ENCODE results near the gene TSC22D2. TPM values are rescaled to one million over a fixed set of nuclear protein-coding genes. Genes with fewer than 3 reads are reported as not detected.

Gene TSC22D2
- total RNA-seq, 1 experiment from 2014 or later, result 20.0 TPM

DNA sequence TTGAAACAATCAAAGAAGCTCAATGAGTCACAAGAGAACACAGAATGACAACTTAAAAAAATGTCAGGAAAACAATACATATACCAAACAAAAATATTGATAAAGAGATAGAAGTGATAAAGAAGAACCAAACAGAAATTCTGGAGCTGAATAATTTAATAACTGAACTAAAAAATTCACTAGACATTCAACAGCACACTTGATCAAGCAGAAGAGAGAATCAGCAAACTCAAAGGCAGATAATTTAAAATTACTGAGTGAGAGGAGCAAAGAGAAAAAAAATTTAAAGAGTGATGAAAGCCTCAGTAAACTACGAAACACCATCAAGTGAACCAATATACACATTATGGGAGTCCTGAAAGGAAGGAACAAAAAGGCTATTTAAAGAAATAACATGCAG lies 76.3 kb downstream of the TSC22D2 start (continued):
- TF ChIP-seq, protein P1, sequence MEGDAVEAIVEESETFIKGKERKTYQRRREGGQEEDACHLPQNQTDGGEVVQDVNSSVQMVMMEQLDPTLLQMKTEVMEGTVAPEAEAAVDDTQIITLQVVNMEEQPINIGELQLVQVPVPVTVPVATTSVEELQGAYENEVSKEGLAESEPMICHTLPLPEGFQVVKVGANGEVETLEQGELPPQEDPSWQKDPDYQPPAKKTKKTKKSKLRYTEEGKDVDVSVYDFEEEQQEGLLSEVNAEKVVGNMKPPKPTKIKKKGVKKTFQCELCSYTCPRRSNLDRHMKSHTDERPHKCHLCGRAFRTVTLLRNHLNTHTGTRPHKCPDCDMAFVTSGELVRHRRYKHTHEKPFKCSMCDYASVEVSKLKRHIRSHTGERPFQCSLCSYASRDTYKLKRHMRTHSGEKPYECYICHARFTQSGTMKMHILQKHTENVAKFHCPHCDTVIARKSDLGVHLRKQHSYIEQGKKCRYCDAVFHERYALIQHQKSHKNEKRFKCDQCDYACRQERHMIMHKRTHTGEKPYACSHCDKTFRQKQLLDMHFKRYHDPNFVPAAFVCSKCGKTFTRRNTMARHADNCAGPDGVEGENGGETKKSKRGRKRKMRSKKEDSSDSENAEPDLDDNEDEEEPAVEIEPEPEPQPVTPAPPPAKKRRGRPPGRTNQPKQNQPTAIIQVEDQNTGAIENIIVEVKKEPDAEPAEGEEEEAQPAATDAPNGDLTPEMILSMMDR (IDR thresholded peaks at IDR 0.05 in 2 of 3, conservative IDR thresholded peaks at IDR 0.05 in 1 of 3; ENCODE audit: borderline replicate concordance in 1 of 3, insufficient read depth in 1 of 3, low read depth in 2 of 3, low read length in 2 of 3), result no peak
- TF ChIP-seq FOSL1 (IDR thresholded peaks at IDR 0.05; ENCODE audit: low read depth) (no peak), CBX3 (IDR thresholded peaks at IDR 0.05; ENCODE audit: low read depth) (no peak), EZH2phosphoT487 (IDR thresholded peaks at IDR 0.05; ENCODE audit: borderline replicate concordance) (no peak), ELF1 (IDR thresholded peaks at IDR 0.05; ENCODE audit: borderline replicate concordance, low read depth) (no peak), EZH2 (IDR thresholded peaks at IDR 0.05) (no peak), ZNF274 (IDR thresholded peaks at IDR 0.05; ENCODE audit: low read depth, low read length) (no peak)
- TF ChIP-seq, protein P2, sequence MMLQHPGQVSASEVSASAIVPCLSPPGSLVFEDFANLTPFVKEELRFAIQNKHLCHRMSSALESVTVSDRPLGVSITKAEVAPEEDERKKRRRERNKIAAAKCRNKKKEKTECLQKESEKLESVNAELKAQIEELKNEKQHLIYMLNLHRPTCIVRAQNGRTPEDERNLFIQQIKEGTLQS (IDR thresholded peaks at IDR 0.05), result no peak

DNA sequence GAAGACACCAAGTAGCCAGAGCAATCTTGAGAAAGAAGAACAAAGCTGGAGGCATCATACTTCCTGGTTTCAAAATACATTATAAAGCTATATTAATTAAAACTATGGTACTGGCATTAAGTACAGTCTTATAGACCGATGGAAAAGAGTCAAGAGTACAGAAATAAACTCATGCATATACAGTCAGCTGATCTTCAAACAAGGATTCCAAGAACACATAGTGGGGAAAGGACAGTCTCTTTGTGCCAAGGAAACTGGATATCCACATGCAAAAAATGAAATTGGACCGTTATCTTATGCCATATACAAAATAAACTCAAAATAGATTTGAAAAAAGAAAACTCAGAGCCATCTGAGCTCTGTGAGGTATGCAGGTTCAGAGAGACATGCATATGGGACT lies 80.8 kb downstream of the TSC22D2 start:
- intact Hi-C loops (cut with micrococcal nuclease), result no loop called here
- no peak overlapping the region for H3K27ac ChIP-seq (ENCODE audit: low read depth, low read length)
- ChIA-PET CTCF (no interaction called here), RAD21 (ENCODE audit: low non-redundant PET in 1 of 2, low total read pairs in 2 of 2, uncharacterized antibody in 2 of 2, unreplicated experiment in 2 of 2) (no interaction called here), POLR2A (interaction anchor here (1.1 kb wide), 1 partner anchor 14 kb away, joined by 3 read pairs; no protein-coding TSS in a partner anchor)
- no peaks in the 10 kb centered on the region for H4K20me1 ChIP-seq (ENCODE audit: insufficient read depth)
- H2AFZ ChIP-seq (ENCODE audit: low read depth, low read length, poor library complexity, severe bottlenecking), result no peak overlapping the region
- H3K9me3 ChIP-seq (ENCODE audit: control insufficient read depth in 1 of 2, insufficient read depth in 1 of 2, low read depth in 1 of 2, low read length in 2 of 2), result no peaks in the 10 kb centered on the region
- H3K4me3 ChIP-seq (replicated peaks in 1 of 2; ENCODE audit: low read depth in 1 of 2, low read length in 2 of 2), result no peak overlapping the region
- no TSS peak for BruUV-seq (replicated peaks)
- H3K79me2 ChIP-seq (ENCODE audit: insufficient read depth, low read length), result no peaks in the 10 kb centered on the region
- H3K9ac ChIP-seq (ENCODE audit: low read length), result no peak overlapping the region
- ATAC-seq (no peak), DNase-seq (ENCODE audit: low read depth, low spot score) (no peak)
- no peaks in the 10 kb centered on the region for H3K36me3 ChIP-seq (ENCODE audit: control insufficient read depth in 1 of 2, insufficient read depth in 2 of 2, low read length in 2 of 2)
- H3K4me1 ChIP-seq (ENCODE audit: control insufficient read depth in 1 of 2, insufficient read depth in 2 of 2, low read length in 2 of 2), result no peaks in the 10 kb centered on the region
- no peaks in the 10 kb centered on the region for H3K27me3 ChIP-seq (ENCODE audit: insufficient read depth, low read length)
- no peaks in the 10 kb centered on the region for H3K9me2 ChIP-seq (ENCODE audit: insufficient read depth)
- H3K4me2 ChIP-seq (ENCODE audit: low read length), result no peak overlapping the region
- TF ChIP-seq ZNF274 (IDR thresholded peaks at IDR 0.05; ENCODE audit: low read depth, low read length), result no peak
- TF ChIP-seq, protein P3, sequence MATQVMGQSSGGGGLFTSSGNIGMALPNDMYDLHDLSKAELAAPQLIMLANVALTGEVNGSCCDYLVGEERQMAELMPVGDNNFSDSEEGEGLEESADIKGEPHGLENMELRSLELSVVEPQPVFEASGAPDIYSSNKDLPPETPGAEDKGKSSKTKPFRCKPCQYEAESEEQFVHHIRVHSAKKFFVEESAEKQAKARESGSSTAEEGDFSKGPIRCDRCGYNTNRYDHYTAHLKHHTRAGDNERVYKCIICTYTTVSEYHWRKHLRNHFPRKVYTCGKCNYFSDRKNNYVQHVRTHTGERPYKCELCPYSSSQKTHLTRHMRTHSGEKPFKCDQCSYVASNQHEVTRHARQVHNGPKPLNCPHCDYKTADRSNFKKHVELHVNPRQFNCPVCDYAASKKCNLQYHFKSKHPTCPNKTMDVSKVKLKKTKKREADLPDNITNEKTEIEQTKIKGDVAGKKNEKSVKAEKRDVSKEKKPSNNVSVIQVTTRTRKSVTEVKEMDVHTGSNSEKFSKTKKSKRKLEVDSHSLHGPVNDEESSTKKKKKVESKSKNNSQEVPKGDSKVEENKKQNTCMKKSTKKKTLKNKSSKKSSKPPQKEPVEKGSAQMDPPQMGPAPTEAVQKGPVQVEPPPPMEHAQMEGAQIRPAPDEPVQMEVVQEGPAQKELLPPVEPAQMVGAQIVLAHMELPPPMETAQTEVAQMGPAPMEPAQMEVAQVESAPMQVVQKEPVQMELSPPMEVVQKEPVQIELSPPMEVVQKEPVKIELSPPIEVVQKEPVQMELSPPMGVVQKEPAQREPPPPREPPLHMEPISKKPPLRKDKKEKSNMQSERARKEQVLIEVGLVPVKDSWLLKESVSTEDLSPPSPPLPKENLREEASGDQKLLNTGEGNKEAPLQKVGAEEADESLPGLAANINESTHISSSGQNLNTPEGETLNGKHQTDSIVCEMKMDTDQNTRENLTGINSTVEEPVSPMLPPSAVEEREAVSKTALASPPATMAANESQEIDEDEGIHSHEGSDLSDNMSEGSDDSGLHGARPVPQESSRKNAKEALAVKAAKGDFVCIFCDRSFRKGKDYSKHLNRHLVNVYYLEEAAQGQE (IDR thresholded peaks at IDR 0.05; ENCODE audit: low read depth), result no peak
- TF ChIP-seq SP1 (IDR thresholded peaks at IDR 0.05; ENCODE audit: low read depth), result no peak
- no peak for TF ChIP-seq EZH2phosphoT487 (IDR thresholded peaks at IDR 0.05; ENCODE audit: borderline replicate concordance)
- TF ChIP-seq, protein P4, sequence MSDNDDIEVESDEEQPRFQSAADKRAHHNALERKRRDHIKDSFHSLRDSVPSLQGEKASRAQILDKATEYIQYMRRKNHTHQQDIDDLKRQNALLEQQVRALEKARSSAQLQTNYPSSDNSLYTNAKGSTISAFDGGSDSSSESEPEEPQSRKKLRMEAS (IDR thresholded peaks at IDR 0.05), result no peak
- no peak for TF ChIP-seq POLR2A (IDR thresholded peaks at IDR 0.05; ENCODE audit: borderline replicate concordance, extremely low read depth, insufficient read depth, insufficient read length)
- no peak for TF ChIP-seq POLR2AphosphoS5 (IDR thresholded peaks at IDR 0.05; ENCODE audit: low read depth, low read length)
- no peak for TF ChIP-seq SIN3A (IDR thresholded peaks at IDR 0.05; ENCODE audit: low read depth)
- no peak for TF ChIP-seq YY1 (IDR thresholded peaks at IDR 0.05; ENCODE audit: extremely low read depth, insufficient replicate concordance, low read depth, low read length)
- TF ChIP-seq ZFX (IDR thresholded peaks at IDR 0.05), result no peak
- TF ChIP-seq TCF7L2 (IDR thresholded peaks at IDR 0.05; ENCODE audit: borderline replicate concordance, extremely low read depth, insufficient read depth, insufficient read length), result no peak
- no peak for TF ChIP-seq CEBPB (IDR thresholded peaks at IDR 0.05; ENCODE audit: low read depth)
- no peak for TF ChIP-seq CBX3 (IDR thresholded peaks at IDR 0.05; ENCODE audit: low read depth)
- no peak for TF ChIP-seq EGR1 (IDR thresholded peaks at IDR 0.05; ENCODE audit: low read depth)
- TF ChIP-seq, protein P2 (IDR thresholded peaks at IDR 0.05), result no peak
- no peak for TF ChIP-seq FOSL1 (IDR thresholded peaks at IDR 0.05; ENCODE audit: low read depth)

Data from HCT116 (cell line).